SK-N-SH treated with all-trans-retinoic acid at 6 μM for 48 hours (cell line): Measurements from ENCODE around the gene TMEM51.

ENCODE experiments used
- ATAC-seq: fragments of 200-7000 bp; cut with Tn5 transposase; 3 replicates; pipeline ENCODE4 v1.9.1; 2020; ENCODE audit warnings: mild to moderate bottlenecking, moderate library complexity
- ARNTL ChIP-seq: fragments of 450-650 bp; formaldehyde crosslinking; IDR thresholded peaks from 2 replicates; pipeline ENCODE4 v1.5.0; 2020; ENCODE audit warnings: low read depth, mild to moderate bottlenecking, moderate library complexity, borderline replicate concordance
- BACH2 ChIP-seq: fragments of 250-450 bp; sonication (Bioruptor Pico); IDR thresholded peaks from 2 replicates; pipeline ENCODE4 v1.9.0; 2021; ENCODE audit warnings: mild to moderate bottlenecking, borderline replicate concordance
- CREB5 ChIP-seq: fragments of 250-450 bp; sonication (Bioruptor Pico); IDR thresholded peaks from 2 replicates; pipeline ENCODE4 v1.5.1; 2020; ENCODE audit warnings: low read depth, mild to moderate bottlenecking, moderate library complexity
- CSDC2 ChIP-seq: fragments of 250-450 bp; sonication (Bioruptor Pico); IDR thresholded peaks from 2 replicates; pipeline ENCODE4 v1.5.0; 2020; ENCODE audit warnings: mild to moderate bottlenecking, moderate library complexity
- CSRNP3 ChIP-seq: fragments of 250-450 bp; sonication (Bioruptor Pico); IDR thresholded peaks from 2 replicates; pipeline ENCODE4 v1.5.1; 2021; ENCODE audit warnings: mild to moderate bottlenecking, moderate library complexity
- ESRRG ChIP-seq: fragments of 250-450 bp; sonication (Bioruptor Pico); IDR thresholded peaks from 2 replicates; pipeline ENCODE4 v1.6.1; 2021; ENCODE audit warnings: mild to moderate bottlenecking
- GLIS3 ChIP-seq: fragments of 250-450 bp; sonication (Bioruptor Pico); IDR thresholded peaks from 2 replicates; pipeline ENCODE4 v1.5.0; 2020; ENCODE audit warnings: mild to moderate bottlenecking, moderate library complexity
- ISL1 ChIP-seq: fragments of 250-450 bp; sonication (Bioruptor Pico); IDR thresholded peaks from 2 replicates; pipeline ENCODE4 v2.1.2; 2022; ENCODE audit warnings: mild to moderate bottlenecking, moderate library complexity
- PATZ1 ChIP-seq: fragments of 250-450 bp; sonication (Bioruptor Pico); IDR thresholded peaks from 2 replicates; pipeline ENCODE4 v1.8.0; 2020; ENCODE audit warnings: mild to moderate bottlenecking, moderate library complexity, borderline replicate concordance
- POU6F1 ChIP-seq: fragments of 250-450 bp; sonication (Bioruptor Pico); IDR thresholded peaks from 2 replicates; pipeline ENCODE4 v1.8.0; 2021; ENCODE audit warnings: low read depth, mild to moderate bottlenecking, moderate library complexity, borderline replicate concordance
- PPARA ChIP-seq: fragments of 250-450 bp; sonication (Bioruptor Pico); IDR thresholded peaks from 2 replicates; pipeline ENCODE4 v1.5.0; 2020; ENCODE audit warnings: mild to moderate bottlenecking, borderline replicate concordance
- RARB ChIP-seq: fragments of 250-450 bp; sonication (Bioruptor Pico); IDR thresholded peaks from 2 replicates; pipeline ENCODE4 v1.8.0; 2021; ENCODE audit warnings: mild to moderate bottlenecking, moderate library complexity
- SNAI2 ChIP-seq: fragments of 250-450 bp; sonication (Bioruptor Pico); IDR thresholded peaks from 2 replicates; pipeline ENCODE4 v1.5.0; 2020; ENCODE audit warnings: mild to moderate bottlenecking, moderate library complexity
- TCF4 ChIP-seq: fragments of 250-450 bp; sonication (Bioruptor Pico); IDR thresholded peaks from 2 replicates; pipeline ENCODE4 v1.8.0; 2021; ENCODE audit warnings: mild to moderate bottlenecking, moderate library complexity, borderline replicate concordance
- TOX ChIP-seq: fragments of 250-450 bp; sonication (Bioruptor Pico); IDR thresholded peaks from 2 replicates; pipeline ENCODE4 v1.8.0; 2021; ENCODE audit warnings: mild to moderate bottlenecking, moderate library complexity, borderline replicate concordance
- TSHZ2 ChIP-seq: fragments of 250-450 bp; sonication (Bioruptor Pico); IDR thresholded peaks from 2 replicates; pipeline ENCODE4 v1.5.0; 2020; ENCODE audit warnings: mild to moderate bottlenecking, moderate library complexity
- ZC3H10 ChIP-seq: fragments of 250-450 bp; sonication (Bioruptor Pico); IDR thresholded peaks from 2 replicates; pipeline ENCODE4 v1.5.1; 2021; ENCODE audit warnings: mild to moderate bottlenecking, moderate library complexity
- ZFP3 ChIP-seq: fragments of 250-450 bp; sonication (Bioruptor Pico); IDR thresholded peaks from 2 replicates; pipeline ENCODE4 v1.5.0; 2020; ENCODE audit warnings: mild to moderate bottlenecking, moderate library complexity
- ZFP30 ChIP-seq: fragments of 450-650 bp; formaldehyde crosslinking; IDR thresholded peaks from 2 replicates; pipeline ENCODE4 v1.5.0; 2022; ENCODE audit warnings: mild to moderate bottlenecking, moderate library complexity
- ZNF70 ChIP-seq: fragments of 450-650 bp; formaldehyde crosslinking; IDR thresholded peaks from 2 replicates; pipeline ENCODE4 v1.5.0; 2020; ENCODE audit warnings: mild to moderate bottlenecking, moderate library complexity
- ZNF8 ChIP-seq: fragments of 450-650 bp; formaldehyde crosslinking; IDR thresholded peaks from 2 replicates; pipeline ENCODE4 v1.5.0; 2020; ENCODE audit warnings: mild to moderate bottlenecking, moderate library complexity

Gene TMEM51

GRCh38 chr1:15231714-15232201 is 78.2 kb downstream of the TMEM51 start:
- no peak for ATAC-seq
- no peak for TF ChIP-seq CSDC2 (CRISPR knock-in tag)
- no peak for TF ChIP-seq SNAI2 (CRISPR knock-in tag)
- TF ChIP-seq ZNF8 (CRISPR knock-in tag) = no peak
- no peak for TF ChIP-seq GLIS3 (CRISPR knock-in tag)
- no peak for TF ChIP-seq CREB5 (CRISPR knock-in tag)
- no peak for TF ChIP-seq TCF4 (CRISPR knock-in tag)
- TF ChIP-seq ZC3H10 (CRISPR knock-in tag) = no peak
- no peak for TF ChIP-seq BACH2 (CRISPR knock-in tag)
- no peak for TF ChIP-seq POU6F1 (CRISPR knock-in tag)
- no peak for TF ChIP-seq ZFP30 (CRISPR knock-in tag)
- TF ChIP-seq TOX (CRISPR knock-in tag) = no peak

- no peak for TF ChIP-seq TSHZ2
- no peak for TF ChIP-seq TCF4 (CRISPR knock-in tag)
- no peak for TF ChIP-seq GLIS3 (CRISPR knock-in tag)
- no peak for TF ChIP-seq SNAI2 (CRISPR knock-in tag)
- TF ChIP-seq ISL1 (CRISPR knock-in tag) = no peak
- no peak for TF ChIP-seq CSDC2 (CRISPR knock-in tag)
- TF ChIP-seq ESRRG = no peak
- TF ChIP-seq TOX (CRISPR knock-in tag) = no peak
- no peak for TF ChIP-seq CSRNP3 (CRISPR knock-in tag)
- TF ChIP-seq PPARA (CRISPR knock-in tag) = no peak
- TF ChIP-seq ARNTL (CRISPR knock-in tag) = no peak
- TF ChIP-seq ZNF70 (CRISPR knock-in tag) = no peak
- TF ChIP-seq PATZ1 (CRISPR knock-in tag) = no peak
- TF ChIP-seq RARB (CRISPR knock-in tag) = no peak
- TF ChIP-seq ZFP3 (CRISPR knock-in tag) = no peak
- TF ChIP-seq CREB5 (CRISPR knock-in tag) = no peak
- no peak for TF ChIP-seq BACH2 (CRISPR knock-in tag)
- no peak for TF ChIP-seq POU6F1 (CRISPR knock-in tag)
- TF ChIP-seq ZNF8 (CRISPR knock-in tag) = no peak
- TF ChIP-seq, all 23 proteins: peak for 0
- no peak for ATAC-seq
Measured at GRCh38 chr1:15233689-15234088, 80.1 kb downstream of the TMEM51 start.
